BE2C (cell line): ENCODE measurements around the gene UVSSA.
A peak's percentile ranks its signal among the peaks of the same experiment; 100 is the strongest.

ENCODE experiments used
- DNase-seq: peaks from one replicate; pipeline ENCODE4 v3.0.0-alpha.2; 2020
- H3K27me3 ChIP-seq: fragments of 250-450 bp; sonication (Bioruptor Pico); 2 replicates; pipeline ENCODE4 v1.5.1; 2020; ENCODE audit warnings: mild to moderate bottlenecking
- H3K36me3 ChIP-seq: fragments of 250-450 bp; sonication (Bioruptor Pico); 2 replicates; pipeline ENCODE4 v1.5.1; 2020; ENCODE audit warnings: mild to moderate bottlenecking
- H3K4me1 ChIP-seq: fragments of 250-450 bp; sonication (Bioruptor Pico); 2 replicates; pipeline ENCODE4 v1.5.1; 2020
- H3K4me3 ChIP-seq: 2 replicates; pipeline ENCODE4 v1.5.1; 2011; ENCODE audit warnings: low read depth, low read length
- H3K9me3 ChIP-seq: fragments of 250-450 bp; sonication (Bioruptor Pico); 2 replicates; pipeline ENCODE4 v1.5.1; 2020
- TF ChIP-seq, protein P1 (sequence below): IDR thresholded peaks from 2 replicates; pipeline ENCODE4 v1.5.1; 2012; ENCODE audit warnings: mild to moderate bottlenecking, low read depth, low read length

UVSSA gene

DNA sequence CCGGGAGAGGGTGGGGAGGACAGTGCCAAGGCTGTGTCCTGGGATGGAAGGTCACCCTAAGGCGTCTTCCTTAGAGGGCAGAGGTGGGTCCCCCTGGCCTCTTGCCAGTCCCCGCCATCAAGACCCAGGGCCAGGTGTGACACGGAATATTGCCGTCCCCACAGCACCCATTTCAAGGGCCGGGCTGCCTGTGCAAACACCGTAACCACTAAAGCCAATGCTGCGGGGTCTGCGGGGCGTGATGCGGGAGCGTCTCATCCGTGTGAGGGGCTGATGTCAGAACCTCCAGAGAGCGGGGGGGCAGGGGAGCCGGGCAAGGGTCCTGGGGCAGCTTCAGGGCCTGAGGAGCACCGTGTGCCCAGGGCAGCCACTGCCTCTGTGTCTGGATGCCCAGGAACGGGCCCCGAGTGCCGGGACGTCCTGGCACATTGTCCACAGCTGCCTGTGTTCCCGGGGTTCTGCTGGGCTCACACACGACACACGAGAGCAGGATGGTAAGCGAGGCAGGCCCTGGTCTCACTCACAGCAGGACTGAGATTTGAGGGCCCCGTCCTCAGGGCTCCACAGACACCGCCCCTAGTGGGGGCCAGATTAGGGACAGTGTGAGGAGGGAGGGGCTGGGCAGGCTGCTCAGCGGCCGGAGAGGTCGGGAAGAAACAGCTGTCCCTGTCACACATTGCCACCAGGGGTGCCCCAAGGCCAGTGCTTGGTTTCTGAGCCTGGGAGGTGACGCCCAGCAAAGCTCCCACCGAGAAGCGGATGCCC lies 30.0 kb downstream of the UVSSA start:
- H3K4me3 ChIP-seq: no peak overlapping the region
- DNase-seq: peak; percentile 8
- TF ChIP-seq, protein P1, sequence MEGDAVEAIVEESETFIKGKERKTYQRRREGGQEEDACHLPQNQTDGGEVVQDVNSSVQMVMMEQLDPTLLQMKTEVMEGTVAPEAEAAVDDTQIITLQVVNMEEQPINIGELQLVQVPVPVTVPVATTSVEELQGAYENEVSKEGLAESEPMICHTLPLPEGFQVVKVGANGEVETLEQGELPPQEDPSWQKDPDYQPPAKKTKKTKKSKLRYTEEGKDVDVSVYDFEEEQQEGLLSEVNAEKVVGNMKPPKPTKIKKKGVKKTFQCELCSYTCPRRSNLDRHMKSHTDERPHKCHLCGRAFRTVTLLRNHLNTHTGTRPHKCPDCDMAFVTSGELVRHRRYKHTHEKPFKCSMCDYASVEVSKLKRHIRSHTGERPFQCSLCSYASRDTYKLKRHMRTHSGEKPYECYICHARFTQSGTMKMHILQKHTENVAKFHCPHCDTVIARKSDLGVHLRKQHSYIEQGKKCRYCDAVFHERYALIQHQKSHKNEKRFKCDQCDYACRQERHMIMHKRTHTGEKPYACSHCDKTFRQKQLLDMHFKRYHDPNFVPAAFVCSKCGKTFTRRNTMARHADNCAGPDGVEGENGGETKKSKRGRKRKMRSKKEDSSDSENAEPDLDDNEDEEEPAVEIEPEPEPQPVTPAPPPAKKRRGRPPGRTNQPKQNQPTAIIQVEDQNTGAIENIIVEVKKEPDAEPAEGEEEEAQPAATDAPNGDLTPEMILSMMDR: no peak
- H3K4me1 ChIP-seq: no peaks in the 10 kb centered on the region
- no peaks in the 10 kb centered on the region for H3K27me3 ChIP-seq
- no peaks in the 10 kb centered on the region for H3K9me3 ChIP-seq
- H3K36me3 ChIP-seq: no peaks in the 10 kb centered on the region

DNA sequence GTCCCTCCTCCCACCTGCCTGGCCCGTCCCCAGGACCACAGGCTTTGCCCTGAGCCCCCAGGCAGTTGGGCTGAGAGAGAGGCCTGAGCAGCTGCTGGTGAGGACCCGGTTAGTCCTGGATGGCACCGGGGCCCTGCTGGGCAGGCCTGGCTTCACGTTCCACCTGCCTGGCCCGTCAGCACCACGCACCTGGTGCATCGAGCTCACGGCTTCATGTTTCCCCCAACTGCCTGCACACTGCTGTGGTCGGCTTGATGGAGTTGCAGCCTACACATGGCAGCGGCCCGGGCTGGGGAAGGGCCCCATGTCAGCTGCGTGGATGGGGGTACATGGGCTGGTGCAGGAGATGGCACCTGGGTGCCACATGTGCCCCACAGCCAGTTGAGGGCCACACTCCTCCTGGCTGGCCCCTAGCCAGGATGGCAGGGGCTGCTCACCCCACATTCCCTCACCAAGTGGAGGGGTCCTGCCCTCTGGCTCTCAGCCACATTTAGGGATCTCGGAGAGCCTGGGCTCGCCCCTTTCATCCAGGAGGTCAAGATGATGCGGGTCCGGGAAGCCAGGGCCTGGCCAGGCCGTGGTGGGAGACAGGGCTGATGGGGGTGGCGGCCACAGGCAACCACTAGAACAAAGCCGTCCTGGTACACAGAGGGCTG lies 30.7 kb downstream of the UVSSA start:
- no peaks in the 10 kb centered on the region for H3K27me3 ChIP-seq
- H3K4me1 ChIP-seq: no peaks in the 10 kb centered on the region
- peak; percentile 4 for DNase-seq
- H3K4me3 ChIP-seq: no peak overlapping the region
- H3K36me3 ChIP-seq: no peaks in the 10 kb centered on the region
- TF ChIP-seq, protein P1: no peak
- H3K9me3 ChIP-seq: no peaks in the 10 kb centered on the region

DNA sequence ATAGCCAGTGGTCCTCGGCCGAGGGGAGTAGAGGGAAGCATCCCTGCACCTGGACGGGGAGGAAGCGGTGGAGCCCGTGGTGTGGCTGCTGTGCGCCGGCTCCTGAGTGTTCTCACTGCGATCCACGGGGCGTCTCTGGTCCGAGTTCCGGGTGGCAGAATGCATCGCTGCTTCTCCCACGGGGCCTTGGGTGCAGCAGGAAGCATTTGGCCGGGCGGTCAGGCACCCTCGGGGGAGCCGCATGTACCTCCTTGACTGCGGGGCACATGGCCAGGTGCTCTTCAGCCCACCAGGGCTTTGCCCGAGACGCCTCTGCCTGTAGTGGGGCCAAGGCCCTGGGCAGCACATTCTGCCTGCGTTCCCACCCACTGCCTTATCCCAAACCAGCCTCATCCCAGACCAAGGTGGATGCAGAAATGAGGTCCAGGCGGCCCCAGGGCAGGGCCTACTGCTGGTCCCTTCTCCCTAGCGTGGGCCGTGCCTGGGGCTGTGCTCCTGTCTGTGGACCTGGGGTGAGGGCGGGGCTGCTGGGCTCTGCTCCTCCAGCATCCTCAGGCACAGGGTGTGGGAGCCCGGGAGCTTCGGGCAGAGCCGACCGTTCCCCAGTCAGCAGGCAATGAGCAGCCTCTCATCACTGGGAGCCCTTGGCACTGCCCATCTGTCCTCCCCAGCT lies 31.7 kb downstream of the UVSSA start:
- no peaks in the 10 kb centered on the region for H3K9me3 ChIP-seq
- H3K4me3 ChIP-seq: no peak overlapping the region
- H3K27me3 ChIP-seq: no peaks in the 10 kb centered on the region
- H3K36me3 ChIP-seq: no peaks in the 10 kb centered on the region
- TF ChIP-seq, protein P1: no peak
- peak; percentile 7 for DNase-seq
- no peaks in the 10 kb centered on the region for H3K4me1 ChIP-seq

DNA sequence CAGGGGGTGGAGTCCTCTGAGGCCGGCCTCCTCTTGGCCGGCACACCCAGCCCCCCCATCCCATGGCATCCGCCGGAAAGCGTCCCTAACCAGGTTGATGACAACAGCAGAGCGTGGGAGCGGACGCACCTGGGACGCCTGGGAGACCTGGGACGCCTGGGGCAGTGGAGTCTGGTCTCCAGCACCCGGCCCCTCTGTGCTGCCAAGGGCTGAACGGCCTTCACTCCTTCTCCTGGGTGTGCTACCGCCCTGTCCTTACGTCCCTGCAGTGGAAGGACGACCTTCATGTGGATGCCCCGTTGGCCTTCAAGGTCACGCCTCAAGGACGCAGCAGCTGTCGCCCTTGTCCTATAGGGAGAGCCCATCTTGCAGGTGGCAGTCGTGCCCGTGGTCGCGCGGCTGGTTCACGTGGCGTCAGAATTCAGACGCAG lies 32.4 kb downstream of the UVSSA start:
- TF ChIP-seq, protein P1: no peak
- H3K36me3 ChIP-seq: no peaks in the 10 kb centered on the region

DNA sequence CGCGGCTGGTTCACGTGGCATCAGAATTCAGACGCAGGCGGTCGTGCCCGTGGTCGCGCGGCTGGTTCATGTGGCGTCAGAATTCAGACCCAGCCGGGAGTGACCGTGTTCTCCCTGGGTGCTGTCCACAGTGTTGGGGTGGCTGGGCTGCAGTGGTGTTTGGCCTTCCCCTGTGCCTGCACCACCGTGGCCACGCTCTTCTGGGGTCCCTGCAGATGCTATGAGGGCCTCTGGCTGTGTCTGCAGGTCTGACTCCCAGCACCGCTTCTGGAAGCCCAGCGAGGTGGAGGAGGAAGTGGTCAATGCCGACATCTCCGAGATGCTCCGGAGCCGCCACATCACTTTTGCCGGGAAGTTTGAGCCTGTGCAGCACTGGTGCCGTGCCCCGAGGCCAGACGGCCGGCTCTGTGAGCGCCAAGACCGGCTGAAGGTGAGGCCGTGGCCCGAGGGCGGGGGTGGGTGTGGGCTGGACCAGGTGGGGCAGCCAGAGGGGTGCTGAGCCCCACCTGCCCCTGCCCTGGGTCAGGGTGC lies 32.9 kb downstream of the UVSSA start:
- Histone ChIP-seq H3K4me1 (no peaks in the 10 kb centered on the region), H3K27me3 (no peaks in the 10 kb centered on the region), H3K9me3 (no peaks in the 10 kb centered on the region), H3K36me3 (no peaks in the 10 kb centered on the region), H3K4me3 (no peak overlapping the region)
- TF ChIP-seq, protein P1: no peak
- DNase-seq: peak; percentile 4

More for the DNA sequence above, 32.4 kb downstream of the UVSSA start:
- H3K27me3 ChIP-seq: no peaks in the 10 kb centered on the region
- no peak overlapping the region for H3K4me3 ChIP-seq
- DNase-seq: peak; percentile 8
- H3K9me3 ChIP-seq: no peaks in the 10 kb centered on the region
- no peaks in the 10 kb centered on the region for H3K4me1 ChIP-seq
